Activated T-helper 17 cell treated with anti-CD3 and anti-CD28 coated beads, Interleukin-2, amount 50 U/mL, for 72 hours (primary cell): ENCODE measurements around the gene FAM153A. TPM values are rescaled to one million over a fixed set of nuclear protein-coding genes. Genes with fewer than 3 reads are reported as not detected.
"Not testable (repeated sequence)": the region's sequence is repeated elsewhere in the genome, so short reads cannot be mapped to it uniquely, and the experiment has no call there.

Experiments
- ATAC-seq: fragments of 150-1000 bp; cut with Tn5 transposase; replicated peaks from 2 replicates; pipeline ENCODE4 v1.10.0; 2021; ENCODE audit warnings: mild to moderate bottlenecking, moderate library complexity
- H3K27ac Mint-ChIP-seq: one replicate; pipeline ENCODE4 v1.8.0; 2022; ENCODE audit warnings: mixed read lengths
- H3K27me3 Mint-ChIP-seq: one replicate; pipeline ENCODE4 v1.8.0; 2022; ENCODE audit warnings: mixed read lengths
- H3K36me3 Mint-ChIP-seq: one replicate; pipeline ENCODE4 v1.8.0; 2022; ENCODE audit warnings: low read depth, mild to moderate bottlenecking, mixed read lengths
- H3K4me1 Mint-ChIP-seq: one replicate; pipeline ENCODE4 v1.8.0; 2022; ENCODE audit warnings: mixed read lengths
- H3K4me3 Mint-ChIP-seq: one replicate; pipeline ENCODE4 v1.8.0; 2022; ENCODE audit warnings: mild to moderate bottlenecking, mixed read lengths
- H3K9me3 Mint-ChIP-seq: one replicate; pipeline ENCODE4 v1.8.0; 2022; ENCODE audit warnings: mixed read lengths
- total RNA-seq, 2 donors: library from RNA; stranded (reverse); gene quantifications; one replicate each; pipeline ENCODE4 v1.2.3, GENCODE V29; 2022

The FAM153A gene
- total RNA-seq, 2 donors from 2014 or later = 34.0 to 127 TPM

- not testable (repeated sequence) for H3K27ac Mint-ChIP-seq, H3K36me3 Mint-ChIP-seq, H3K27me3 Mint-ChIP-seq, H3K4me3 Mint-ChIP-seq, ATAC-seq, H3K4me1 Mint-ChIP-seq, H3K9me3 Mint-ChIP-seq
Observed at GRCh38 chr5:177791649-177792048, 8.9 kb upstream of the FAM153A start.

- H3K27me3 Mint-ChIP-seq, H3K36me3 Mint-ChIP-seq, ATAC-seq, H3K9me3 Mint-ChIP-seq, H3K4me1 Mint-ChIP-seq, H3K27ac Mint-ChIP-seq: not testable (repeated sequence)
- peak overlapping the region; percentile 58 for H3K4me3 Mint-ChIP-seq
Observed at GRCh38 chr5:177782169-177782568, 530 bp downstream of the FAM153A start.

GRCh38 chr5:177771206-177771605, 11.5 kb downstream of the FAM153A start:
- H3K4me1 Mint-ChIP-seq, ATAC-seq, H3K9me3 Mint-ChIP-seq, H3K36me3 Mint-ChIP-seq, H3K4me3 Mint-ChIP-seq, H3K27ac Mint-ChIP-seq, H3K27me3 Mint-ChIP-seq: not testable (repeated sequence)

GRCh38 chr5:177770646-177771045, 12.1 kb downstream of the FAM153A start:
- not testable (repeated sequence) for H3K27me3 Mint-ChIP-seq, H3K27ac Mint-ChIP-seq, ATAC-seq, H3K9me3 Mint-ChIP-seq, H3K4me3 Mint-ChIP-seq, H3K36me3 Mint-ChIP-seq, H3K4me1 Mint-ChIP-seq

- not testable (repeated sequence) for H3K27me3 Mint-ChIP-seq, H3K27ac Mint-ChIP-seq, H3K4me3 Mint-ChIP-seq, H3K36me3 Mint-ChIP-seq, H3K9me3 Mint-ChIP-seq, ATAC-seq, H3K4me1 Mint-ChIP-seq
Observed at GRCh38 chr5:177763737-177764508, 18.8 kb downstream of the FAM153A start.

- not testable (repeated sequence) for ATAC-seq, H3K27me3 Mint-ChIP-seq, H3K27ac Mint-ChIP-seq, H3K4me1 Mint-ChIP-seq, H3K36me3 Mint-ChIP-seq, H3K4me3 Mint-ChIP-seq, H3K9me3 Mint-ChIP-seq
Observed at GRCh38 chr5:177760954-177761353, 21.7 kb downstream of the FAM153A start.

GRCh38 chr5:177747354-177747753, 35.3 kb downstream of the FAM153A start:
- not testable (repeated sequence) for H3K4me3 Mint-ChIP-seq, H3K4me1 Mint-ChIP-seq, H3K36me3 Mint-ChIP-seq, H3K27ac Mint-ChIP-seq, H3K27me3 Mint-ChIP-seq, ATAC-seq, H3K9me3 Mint-ChIP-seq

GRCh38 chr5:177724858-177725257, 57.8 kb downstream of the FAM153A start:
- not testable (repeated sequence) for H3K36me3 Mint-ChIP-seq, H3K4me1 Mint-ChIP-seq, H3K4me3 Mint-ChIP-seq, H3K27ac Mint-ChIP-seq, H3K27me3 Mint-ChIP-seq, H3K9me3 Mint-ChIP-seq, ATAC-seq

- not testable (repeated sequence) for H3K36me3 Mint-ChIP-seq, ATAC-seq, H3K27me3 Mint-ChIP-seq, H3K4me3 Mint-ChIP-seq, H3K4me1 Mint-ChIP-seq, H3K27ac Mint-ChIP-seq, H3K9me3 Mint-ChIP-seq
Observed at GRCh38 chr5:177723831-177724485, 58.7 kb downstream of the FAM153A start.

GRCh38 chr5:177722829-177723228, 59.9 kb downstream of the FAM153A start:
- H3K4me1 Mint-ChIP-seq, H3K36me3 Mint-ChIP-seq, H3K9me3 Mint-ChIP-seq, H3K27me3 Mint-ChIP-seq, H3K4me3 Mint-ChIP-seq, ATAC-seq, H3K27ac Mint-ChIP-seq: not testable (repeated sequence)

GRCh38 chr5:177719989-177720388, 62.7 kb downstream of the FAM153A start:
- ATAC-seq, H3K36me3 Mint-ChIP-seq, H3K27ac Mint-ChIP-seq: not testable (repeated sequence)

GRCh38 chr5:177715423-177715822, 67.3 kb downstream of the FAM153A start:
- not testable (repeated sequence) for H3K36me3 Mint-ChIP-seq, ATAC-seq, H3K9me3 Mint-ChIP-seq, H3K4me1 Mint-ChIP-seq, H3K27me3 Mint-ChIP-seq, H3K4me3 Mint-ChIP-seq, H3K27ac Mint-ChIP-seq

More at GRCh38 chr5:177719989-177720388, 62.7 kb downstream of the FAM153A start:
- not testable (repeated sequence) for H3K4me3 Mint-ChIP-seq, H3K4me1 Mint-ChIP-seq, H3K9me3 Mint-ChIP-seq, H3K27me3 Mint-ChIP-seq

- not testable (repeated sequence) for ATAC-seq, H3K4me1 Mint-ChIP-seq, H3K9me3 Mint-ChIP-seq, H3K27me3 Mint-ChIP-seq, H3K4me3 Mint-ChIP-seq, H3K36me3 Mint-ChIP-seq, H3K27ac Mint-ChIP-seq
Observed at GRCh38 chr5:177696100-177696499, 86.6 kb downstream of the FAM153A start.

GRCh38 chr5:177695356-177695930, 87.3 kb downstream of the FAM153A start:
- not testable (repeated sequence) for ATAC-seq, H3K4me1 Mint-ChIP-seq, H3K36me3 Mint-ChIP-seq, H3K27ac Mint-ChIP-seq, H3K27me3 Mint-ChIP-seq, H3K4me3 Mint-ChIP-seq, H3K9me3 Mint-ChIP-seq

- not testable (repeated sequence) for H3K36me3 Mint-ChIP-seq, H3K27me3 Mint-ChIP-seq, H3K4me1 Mint-ChIP-seq, H3K27ac Mint-ChIP-seq, H3K4me3 Mint-ChIP-seq, H3K9me3 Mint-ChIP-seq, ATAC-seq
Observed at GRCh38 chr5:177694518-177694835, 88.2 kb downstream of the FAM153A start.
